Measurements from ENCODE around the gene THOC6.
"Not testable (repeated sequence)": the region's sequence is repeated elsewhere in the genome, so short reads cannot be mapped to it uniquely, and the experiment has no call there.

The THOC6 gene

GRCh38 chr16:3068487-3068886 lies 44.7 kb downstream of the THOC6 start:
- H3K4me3 ChIP-seq (ENCODE audit: low read length), result no peak overlapping the region
- DNase-seq (ENCODE audit: low read depth), result no peak
- TF ChIP-seq CTCF (IDR thresholded peaks at IDR 0.05; ENCODE audit: insufficient read depth, low read depth, low read length, missing control alignments), result no peak

- not testable (repeated sequence) for H3K4me3 ChIP-seq (ENCODE audit: low read length); DNase-seq (ENCODE audit: low read depth)
Observed at GRCh38 chr16:3069146-3069545, 45.3 kb downstream of the THOC6 start.

GRCh38 chr16:3070608-3071111 lies 46.8 kb downstream of the THOC6 start:
- TF ChIP-seq CTCF (IDR thresholded peaks at IDR 0.05; ENCODE audit: insufficient read depth, low read depth, low read length, missing control alignments), result no peak
- H3K4me3 ChIP-seq (ENCODE audit: low read length), result no peak overlapping the region
- DNase-seq (ENCODE audit: low read depth), result no peak

- no peak overlapping the region for H3K4me3 ChIP-seq (ENCODE audit: low read length)
- TF ChIP-seq CTCF (IDR thresholded peaks at IDR 0.05; ENCODE audit: insufficient read depth, low read depth, low read length, missing control alignments), result no peak
- DNase-seq (ENCODE audit: low read depth), result no peak
Observed at GRCh38 chr16:3071655-3072054, 47.8 kb downstream of the THOC6 start.

- DNase-seq (ENCODE audit: low read depth); H3K4me3 ChIP-seq (ENCODE audit: low read length): not testable (repeated sequence)
Observed at GRCh38 chr16:3072148-3072547, 48.3 kb downstream of the THOC6 start.

- DNase-seq (ENCODE audit: low read depth); H3K4me3 ChIP-seq (ENCODE audit: low read length): not testable (repeated sequence)
Observed at GRCh38 chr16:3072576-3073263, 48.9 kb downstream of the THOC6 start.

GRCh38 chr16:3073448-3073847 lies 49.6 kb downstream of the THOC6 start:
- no peak overlapping the region for H3K4me3 ChIP-seq (ENCODE audit: low read length)
- no peak for TF ChIP-seq CTCF (IDR thresholded peaks at IDR 0.05; ENCODE audit: insufficient read depth, low read depth, low read length, missing control alignments)
- no peak for DNase-seq (ENCODE audit: low read depth)

GRCh38 chr16:3074860-3075522 lies 51.2 kb downstream of the THOC6 start:
- no peak for DNase-seq (ENCODE audit: low read depth)
- no peak for TF ChIP-seq CTCF (IDR thresholded peaks at IDR 0.05; ENCODE audit: insufficient read depth, low read depth, low read length, missing control alignments)
- no peak overlapping the region for H3K4me3 ChIP-seq (ENCODE audit: low read length)

All from epithelial cell of esophagus (primary cell).